Erythroblast (primary cell): ENCODE measurements around the gene ZNRF1.

Source experiments
- GATA1 ChIP-seq: IDR thresholded peaks from 2 replicates; pipeline ENCODE4 v1.6.1; 2011; ENCODE audit warnings: low read depth, mild to moderate bottlenecking, control low read depth, low read length, moderate library complexity
- POLR2A ChIP-seq: IDR thresholded peaks from 2 replicates; pipeline ENCODE4 v1.6.1; 2011; ENCODE audit warnings: mild to moderate bottlenecking, low read length

DNA sequence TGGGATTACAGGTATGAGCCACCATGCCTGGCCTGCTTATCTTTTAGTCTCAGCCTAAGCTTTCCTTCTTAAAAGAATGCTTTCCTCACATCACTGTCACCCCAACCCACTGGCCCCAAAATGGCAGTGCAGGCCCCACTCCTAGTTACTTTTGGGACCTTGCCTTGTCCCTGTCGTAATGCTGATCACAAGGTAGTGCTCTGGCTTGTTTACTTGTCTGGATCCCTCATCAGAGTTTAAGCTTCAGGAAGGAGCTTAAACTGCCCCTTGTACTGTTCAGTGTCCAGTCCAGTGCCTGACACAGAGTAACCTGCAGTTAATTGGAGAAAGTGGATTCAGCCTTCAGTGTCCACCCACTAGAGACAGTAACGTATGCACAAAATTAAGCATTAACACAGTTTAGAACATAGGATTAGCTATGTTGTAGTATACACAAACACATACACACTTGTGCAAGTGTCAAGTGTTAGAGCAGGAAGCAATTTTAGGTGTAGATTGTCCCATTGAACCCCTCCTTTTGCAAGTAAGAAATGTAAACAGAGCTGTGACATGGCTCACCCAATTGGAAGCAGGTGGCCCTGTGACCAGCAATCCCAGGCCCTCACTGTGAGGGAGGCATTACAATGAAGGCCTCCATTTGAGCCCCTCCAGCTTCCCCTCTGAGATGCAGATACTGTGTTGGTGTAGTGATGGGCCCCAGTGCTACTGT lies 73.6 kb downstream of the ZNRF1 start:
- no peak for TF ChIP-seq POLR2A
- no peak for TF ChIP-seq GATA1
